BE2C (cell line): ENCODE results near the gene HAGH.

Experiments
- DNase-seq: peaks from one replicate; pipeline ENCODE4 v3.0.0-alpha.2; 2020
- H3K27me3 ChIP-seq: fragments of 250-450 bp; sonication (Bioruptor Pico); 2 replicates; pipeline ENCODE4 v1.5.1; 2020; ENCODE audit warnings: mild to moderate bottlenecking
- H3K36me3 ChIP-seq: fragments of 250-450 bp; sonication (Bioruptor Pico); 2 replicates; pipeline ENCODE4 v1.5.1; 2020; ENCODE audit warnings: mild to moderate bottlenecking
- H3K4me1 ChIP-seq: fragments of 250-450 bp; sonication (Bioruptor Pico); 2 replicates; pipeline ENCODE4 v1.5.1; 2020
- H3K4me3 ChIP-seq: 2 replicates; pipeline ENCODE4 v1.5.1; 2011; ENCODE audit warnings: low read depth, low read length
- H3K9me3 ChIP-seq: fragments of 250-450 bp; sonication (Bioruptor Pico); 2 replicates; pipeline ENCODE4 v1.5.1; 2020
- TF ChIP-seq, protein P1 (sequence below): IDR thresholded peaks from 2 replicates; pipeline ENCODE4 v1.5.1; 2012; ENCODE audit warnings: mild to moderate bottlenecking, low read depth, low read length

HAGH gene

DNA sequence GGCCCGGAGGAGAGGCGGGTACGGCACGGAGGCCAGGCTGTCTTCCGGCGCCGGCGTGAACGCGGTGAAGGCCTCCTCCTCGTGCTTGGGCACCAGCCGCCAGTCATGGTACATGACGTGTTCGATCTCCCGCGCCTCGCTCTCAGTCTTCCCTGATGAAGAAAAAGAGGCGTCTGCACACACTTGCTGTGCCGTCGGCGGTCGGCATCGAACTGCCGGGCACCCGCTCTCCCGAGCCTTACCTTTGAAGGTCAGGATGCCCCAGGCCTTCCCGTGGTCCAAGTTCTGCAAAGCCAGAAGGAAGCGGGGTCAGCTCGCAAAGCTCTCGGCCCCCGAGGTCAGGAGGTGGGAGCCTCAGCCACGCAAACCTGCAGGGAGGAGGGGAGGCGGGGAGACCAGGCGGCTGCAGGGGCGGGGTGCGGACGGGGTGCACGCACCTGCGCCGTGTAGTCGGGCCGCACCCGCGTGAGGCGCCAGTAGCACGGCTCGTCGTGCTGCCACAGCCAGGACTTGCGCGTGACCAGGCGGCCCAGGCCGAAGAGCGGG lies 54.2 kb downstream of the HAGH start, which contains the start of gene EME2:
Gene EME2 (plus strand): TSS at position 449 of the 546 bp plus-strand sequence. CDS start 418 bp downstream, outside the sequence.
- Histone ChIP-seq H3K27me3 (no peaks in the 10 kb centered on the region), H3K4me1 (peaks cover 4% of the 10 kb centered on the region), H3K4me3 (peak within 1 kb of the TSS; percentile 92), H3K9me3 (no peaks in the 10 kb centered on the region), H3K36me3 (peaks cover 44% of the 10 kb centered on the region)
- DNase-seq: no peak
- TF ChIP-seq, protein P1, sequence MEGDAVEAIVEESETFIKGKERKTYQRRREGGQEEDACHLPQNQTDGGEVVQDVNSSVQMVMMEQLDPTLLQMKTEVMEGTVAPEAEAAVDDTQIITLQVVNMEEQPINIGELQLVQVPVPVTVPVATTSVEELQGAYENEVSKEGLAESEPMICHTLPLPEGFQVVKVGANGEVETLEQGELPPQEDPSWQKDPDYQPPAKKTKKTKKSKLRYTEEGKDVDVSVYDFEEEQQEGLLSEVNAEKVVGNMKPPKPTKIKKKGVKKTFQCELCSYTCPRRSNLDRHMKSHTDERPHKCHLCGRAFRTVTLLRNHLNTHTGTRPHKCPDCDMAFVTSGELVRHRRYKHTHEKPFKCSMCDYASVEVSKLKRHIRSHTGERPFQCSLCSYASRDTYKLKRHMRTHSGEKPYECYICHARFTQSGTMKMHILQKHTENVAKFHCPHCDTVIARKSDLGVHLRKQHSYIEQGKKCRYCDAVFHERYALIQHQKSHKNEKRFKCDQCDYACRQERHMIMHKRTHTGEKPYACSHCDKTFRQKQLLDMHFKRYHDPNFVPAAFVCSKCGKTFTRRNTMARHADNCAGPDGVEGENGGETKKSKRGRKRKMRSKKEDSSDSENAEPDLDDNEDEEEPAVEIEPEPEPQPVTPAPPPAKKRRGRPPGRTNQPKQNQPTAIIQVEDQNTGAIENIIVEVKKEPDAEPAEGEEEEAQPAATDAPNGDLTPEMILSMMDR: no peak

DNA sequence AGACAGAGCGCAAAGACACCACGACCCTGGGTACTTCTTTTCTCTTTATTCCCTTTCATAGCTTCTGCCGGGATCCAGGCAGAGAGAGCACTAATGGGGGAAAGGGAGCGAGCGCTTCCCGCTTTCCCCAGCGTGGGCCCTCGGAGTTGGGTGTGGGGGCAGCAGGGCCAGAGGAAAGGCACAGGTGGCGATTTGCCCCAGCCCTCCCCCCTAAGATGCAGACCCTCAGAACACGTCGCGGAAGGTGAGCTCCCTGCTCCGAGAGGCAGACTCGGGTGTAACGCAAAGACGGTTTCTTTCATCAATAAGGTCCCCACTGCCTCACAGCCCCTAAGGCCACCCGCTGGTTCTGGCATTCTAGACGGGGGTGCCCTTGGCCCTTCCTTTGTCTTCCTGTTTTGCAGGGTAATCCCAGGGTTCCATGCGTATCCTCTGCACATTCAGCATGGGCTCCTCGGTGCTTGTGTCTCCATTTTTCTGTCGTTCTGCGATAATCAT lies 54.7 kb downstream of the HAGH start:
- H3K9me3 ChIP-seq: no peaks in the 10 kb centered on the region
- TF ChIP-seq, protein P1: no peak

DNA sequence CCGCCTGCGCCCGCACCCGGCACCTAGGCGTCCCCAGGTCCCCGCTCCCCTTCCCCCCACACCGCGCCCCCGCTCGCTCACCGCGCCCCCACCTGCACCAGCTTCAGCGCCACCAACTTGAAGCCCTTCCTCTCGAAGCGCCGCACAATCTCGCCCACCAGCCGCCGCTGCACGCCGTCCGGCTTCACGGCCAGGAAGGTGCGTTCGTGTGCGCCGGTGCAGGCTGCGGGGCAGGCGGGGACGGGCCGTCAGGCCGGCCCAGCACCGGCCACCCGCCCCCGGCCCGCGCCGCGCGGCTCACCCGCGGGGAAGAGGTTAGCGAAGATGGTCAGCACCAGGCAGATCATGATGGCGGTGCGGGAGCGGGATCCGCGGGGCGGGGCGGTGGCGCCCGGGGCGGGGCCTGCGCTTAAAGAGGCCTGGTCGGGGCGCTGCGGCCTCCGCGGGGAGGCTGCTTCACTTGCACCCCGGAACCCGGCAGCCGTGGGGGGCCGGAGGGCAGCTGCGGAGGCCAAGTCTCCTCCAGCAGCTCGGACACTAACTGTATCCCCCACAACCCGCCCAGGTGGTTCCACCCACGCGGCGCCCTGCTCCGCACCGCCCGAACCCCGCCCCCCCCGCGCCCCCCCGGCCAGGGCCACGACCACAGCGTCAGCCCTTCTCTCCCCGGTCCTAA lies 55.3 kb downstream of the HAGH start, which contains the start of gene NME3:
Gene NME3 (minus strand): TSS at position 356 of the 676 bp plus-strand sequence. CDS start 9 bp downstream, at position 347.
- TF ChIP-seq, protein P1: no peak
- H3K27me3 ChIP-seq: no peaks in the 10 kb centered on the region
- peaks cover 4% of the 10 kb centered on the region for H3K4me1 ChIP-seq
- peak; percentile 77 for DNase-seq
- H3K36me3 ChIP-seq: peaks cover 49% of the 10 kb centered on the region
- peak within 1 kb of the TSS; percentile 92 for H3K4me3 ChIP-seq
- H3K9me3 ChIP-seq: no peaks in the 10 kb centered on the region

More for the DNA sequence above, 54.7 kb downstream of the HAGH start:
- Histone ChIP-seq H3K4me1 (peaks cover 4% of the 10 kb centered on the region), H3K27me3 (no peaks in the 10 kb centered on the region), H3K36me3 (peaks cover 46% of the 10 kb centered on the region), H3K4me3 (peak overlapping the region; percentile 92)
- DNase-seq: no peak

DNA sequence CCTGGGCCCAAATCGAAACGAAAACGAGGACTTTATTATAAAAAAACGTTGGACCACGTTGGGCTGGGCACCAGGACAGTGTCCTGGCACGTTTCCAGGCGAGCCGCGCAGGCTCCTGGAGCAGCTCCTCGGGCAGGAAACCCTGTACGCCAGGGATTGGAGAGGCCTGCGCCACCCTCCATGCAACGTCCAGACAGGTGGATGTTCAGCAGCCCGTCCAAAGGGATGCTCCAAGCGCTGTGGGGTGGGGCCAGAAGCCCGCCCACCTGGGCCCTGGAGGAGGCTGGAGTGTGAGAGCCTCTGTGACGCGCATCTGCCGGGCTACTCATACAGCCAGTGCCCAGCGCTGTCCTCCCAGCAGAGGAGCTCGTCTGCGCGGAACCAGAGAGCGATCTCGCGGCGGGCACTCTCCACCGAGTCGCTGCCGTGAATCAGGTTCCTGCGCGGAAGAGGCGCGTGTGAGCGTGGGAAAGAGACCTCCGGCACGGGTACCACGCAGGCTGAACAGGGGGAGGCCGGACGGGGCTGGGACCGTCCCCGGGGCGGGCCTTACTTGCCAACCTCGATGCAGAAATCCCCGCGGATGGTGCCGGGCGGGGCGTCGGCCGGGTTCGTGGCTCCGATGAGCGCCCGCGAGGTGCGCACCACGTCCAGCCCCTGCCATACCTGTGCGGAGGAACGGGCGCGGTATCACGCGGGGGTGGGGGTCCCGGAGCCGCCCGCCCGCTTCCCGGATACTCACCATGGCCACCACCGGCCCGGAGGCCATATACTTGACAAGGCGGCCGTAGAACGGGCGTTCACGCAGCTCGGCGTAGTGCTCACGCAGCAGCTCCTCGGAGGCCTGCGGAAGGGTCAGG lies 56.1 kb downstream of the HAGH start:
- Histone ChIP-seq H3K4me3 (peak overlapping the region; percentile 92), H3K27me3 (no peaks in the 10 kb centered on the region), H3K9me3 (no peaks in the 10 kb centered on the region), H3K36me3 (peaks cover 53% of the 10 kb centered on the region), H3K4me1 (peaks cover 4% of the 10 kb centered on the region)
- peak; percentile 84 for DNase-seq
- TF ChIP-seq, protein P1: no peak

DNA sequence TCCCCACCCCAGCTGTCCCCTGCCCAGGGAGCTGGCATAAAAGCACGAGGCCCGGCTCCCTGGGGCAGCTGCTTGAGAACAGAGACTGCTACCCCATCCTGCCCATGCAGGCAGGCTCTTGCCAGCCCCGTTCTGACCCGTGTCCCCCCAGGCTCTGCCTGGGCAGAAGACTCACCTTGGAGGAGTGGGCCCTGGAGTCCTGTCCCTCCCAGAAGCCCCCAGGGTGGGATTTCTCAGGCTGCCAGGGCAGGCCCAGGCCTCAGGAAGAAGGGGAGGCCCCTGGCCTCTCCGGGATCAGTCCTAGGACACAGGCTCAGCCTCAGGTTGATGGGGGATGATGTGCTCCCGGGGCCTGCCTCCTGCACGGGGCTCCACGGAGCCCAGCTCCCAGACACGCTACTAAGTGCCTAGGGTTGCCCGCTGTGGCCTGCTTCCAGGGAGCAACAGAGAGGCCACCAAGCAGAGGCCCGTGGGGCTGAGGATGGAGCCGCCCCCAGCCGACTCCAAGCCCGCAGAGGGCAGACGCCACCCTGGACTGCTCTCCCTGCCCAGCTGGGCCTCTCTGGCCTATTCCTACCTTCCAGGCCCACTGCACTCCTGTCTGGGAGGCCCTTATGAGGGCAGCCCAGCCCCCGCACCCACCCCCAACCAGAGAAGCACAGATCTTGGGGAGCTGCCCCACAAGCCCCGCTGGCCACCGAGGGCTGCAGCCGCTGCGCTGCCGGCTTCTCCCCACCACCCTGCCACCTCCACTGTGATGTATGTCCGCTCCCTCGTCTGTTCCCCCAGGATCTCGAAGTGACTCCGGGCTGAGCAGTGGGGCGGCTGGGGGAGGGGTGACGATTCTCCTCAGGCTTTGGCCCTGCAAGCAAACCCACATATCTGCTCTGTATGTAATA lies 57.0 kb downstream of the HAGH start:
- peak overlapping the region; percentile 92 for H3K4me3 ChIP-seq
- peaks cover 60% of the 10 kb centered on the region for H3K36me3 ChIP-seq
- peaks cover 4% of the 10 kb centered on the region for H3K4me1 ChIP-seq

More for the DNA sequence above, 57.0 kb downstream of the HAGH start:
- no peak for DNase-seq
- Histone ChIP-seq H3K9me3 (no peaks in the 10 kb centered on the region), H3K27me3 (no peaks in the 10 kb centered on the region)
- TF ChIP-seq, protein P1: no peak
